Effector memory CD4-positive, alpha-beta T cell (primary cell): ENCODE measurements around the gene EOMES.
A peak's percentile ranks its signal among the peaks of the same experiment; 100 is the strongest.

Experiments used
- DNase-seq, 3 donors: peaks; one replicate each; pipeline ENCODE4 v3.0.0-alpha.2; 2020
- H3K27ac ChIP-seq: 2 replicates; pipeline ENCODE4 v1.7.0; 2013; ENCODE audit warnings: mild to moderate bottlenecking, low read length, moderate library complexity; ENCODE audit not compliant: insufficient read depth, poor library complexity, severe bottlenecking
- H3K27me3 ChIP-seq: replicated peaks from 2 replicates; pipeline ENCODE4 v1.7.0; 2013; ENCODE audit warnings: mild to moderate bottlenecking, low read length; ENCODE audit not compliant: insufficient read depth, control insufficient read depth, poor library complexity, severe bottlenecking
- H3K36me3 ChIP-seq: 2 replicates; pipeline ENCODE4 v1.7.0; 2013; ENCODE audit warnings: mild to moderate bottlenecking, low read length, moderate library complexity; ENCODE audit not compliant: control insufficient read depth, insufficient read depth
- H3K4me1 ChIP-seq: 2 replicates; pipeline ENCODE4 v1.7.0; 2013; ENCODE audit warnings: low read length, mild to moderate bottlenecking; ENCODE audit not compliant: control insufficient read depth, insufficient read depth, poor library complexity, severe bottlenecking
- H3K4me3 ChIP-seq: 2 replicates; pipeline ENCODE4 v1.7.0; 2013; ENCODE audit warnings: low read length, low read depth, mild to moderate bottlenecking; ENCODE audit not compliant: insufficient read depth, poor library complexity, severe bottlenecking
- H3K9me3 ChIP-seq: 2 replicates; pipeline ENCODE4 v1.7.0; 2013; ENCODE audit warnings: mild to moderate bottlenecking, low read length, moderate library complexity; ENCODE audit not compliant: control insufficient read depth

EOMES gene

GRCh38 chr3:27684302-27684701 is 37.8 kb downstream of the EOMES start:
- Histone ChIP-seq H3K27me3 (no peaks in the 10 kb centered on the region), H3K36me3 (no peaks in the 10 kb centered on the region), H3K27ac (no peak overlapping the region), H3K4me1 (peaks cover 4% of the 10 kb centered on the region), H3K4me3 (no peak overlapping the region), H3K9me3 (no peaks in the 10 kb centered on the region)
- DNase-seq, result no peak

GRCh38 chr3:27681249-27681748 is 40.8 kb downstream of the EOMES start:
- Histone ChIP-seq H3K4me1 (peaks cover 4% of the 10 kb centered on the region), H3K36me3 (no peaks in the 10 kb centered on the region), H3K4me3 (no peak overlapping the region), H3K9me3 (no peaks in the 10 kb centered on the region), H3K27ac (no peak overlapping the region), H3K27me3 (no peaks in the 10 kb centered on the region)
- DNase-seq, result peak in 1 of 3 donors; percentile 12

- peaks cover 4% of the 10 kb centered on the region for H3K4me1 ChIP-seq
- no peaks in the 10 kb centered on the region for H3K36me3 ChIP-seq
- no peaks in the 10 kb centered on the region for H3K9me3 ChIP-seq
- no peak overlapping the region for H3K4me3 ChIP-seq
- no peak overlapping the region for H3K27ac ChIP-seq
- no peaks in the 10 kb centered on the region for H3K27me3 ChIP-seq
- no peak for DNase-seq
Measured at GRCh38 chr3:27680517-27681246, 41.4 kb downstream of the EOMES start.

- DNase-seq, result no peak
- H3K36me3 ChIP-seq, result no peaks in the 10 kb centered on the region
- no peak overlapping the region for H3K4me3 ChIP-seq
- no peak overlapping the region for H3K27ac ChIP-seq
- H3K9me3 ChIP-seq, result no peaks in the 10 kb centered on the region
- peaks cover 4% of the 10 kb centered on the region for H3K4me1 ChIP-seq
- H3K27me3 ChIP-seq, result no peaks in the 10 kb centered on the region
Measured at GRCh38 chr3:27679691-27680090, 42.4 kb downstream of the EOMES start.

GRCh38 chr3:27678234-27678633 is 43.9 kb downstream of the EOMES start:
- Histone ChIP-seq H3K9me3 (no peaks in the 10 kb centered on the region), H3K36me3 (no peaks in the 10 kb centered on the region), H3K4me3 (no peak overlapping the region), H3K27ac (no peak overlapping the region), H3K4me1 (peaks cover 4% of the 10 kb centered on the region), H3K27me3 (no peaks in the 10 kb centered on the region)
- DNase-seq, result no peak

GRCh38 chr3:27677565-27677964 is 44.6 kb downstream of the EOMES start:
- no peak overlapping the region for H3K4me3 ChIP-seq
- H3K27me3 ChIP-seq, result no peaks in the 10 kb centered on the region
- DNase-seq, result no peak
- peaks cover 4% of the 10 kb centered on the region for H3K4me1 ChIP-seq
- no peaks in the 10 kb centered on the region for H3K36me3 ChIP-seq
- H3K9me3 ChIP-seq, result no peaks in the 10 kb centered on the region
- no peak overlapping the region for H3K27ac ChIP-seq

GRCh38 chr3:27675287-27675686 is 46.8 kb downstream of the EOMES start:
- Histone ChIP-seq H3K9me3 (no peaks in the 10 kb centered on the region), H3K27me3 (no peaks in the 10 kb centered on the region), H3K4me3 (no peak overlapping the region), H3K27ac (no peak overlapping the region), H3K36me3 (no peaks in the 10 kb centered on the region), H3K4me1 (no peaks in the 10 kb centered on the region)
- no peak for DNase-seq

- no peaks in the 10 kb centered on the region for H3K4me1 ChIP-seq
- no peak overlapping the region for H3K4me3 ChIP-seq
- H3K27me3 ChIP-seq, result no peaks in the 10 kb centered on the region
- no peak for DNase-seq
- no peaks in the 10 kb centered on the region for H3K9me3 ChIP-seq
- H3K36me3 ChIP-seq, result no peaks in the 10 kb centered on the region
- H3K27ac ChIP-seq, result no peak overlapping the region
Measured at GRCh38 chr3:27673701-27674100, 48.4 kb downstream of the EOMES start.

GRCh38 chr3:27671101-27671500 is 51.0 kb downstream of the EOMES start:
- Histone ChIP-seq H3K27me3 (no peaks in the 10 kb centered on the region), H3K4me3 (no peak overlapping the region), H3K4me1 (no peaks in the 10 kb centered on the region), H3K36me3 (no peaks in the 10 kb centered on the region), H3K9me3 (no peaks in the 10 kb centered on the region), H3K27ac (no peak overlapping the region)
- DNase-seq, result no peak

GRCh38 chr3:27670619-27671018 is 51.5 kb downstream of the EOMES start:
- no peaks in the 10 kb centered on the region for H3K9me3 ChIP-seq
- no peaks in the 10 kb centered on the region for H3K36me3 ChIP-seq
- H3K4me3 ChIP-seq, result no peak overlapping the region
- H3K27ac ChIP-seq, result no peak overlapping the region
- no peak for DNase-seq
- H3K27me3 ChIP-seq, result no peaks in the 10 kb centered on the region
- no peaks in the 10 kb centered on the region for H3K4me1 ChIP-seq
